DMS153 treated with DMSO at 0.1 percent for 48 hours (cell line): ENCODE results near the gene ZNF555.
"Not testable (repeated sequence)": the region's sequence is repeated elsewhere in the genome, so short reads cannot be mapped to it uniquely, and the experiment has no call there.

Experiments used
- DNase-seq: peaks from one replicate; lab custom pipeline; 2025; ENCODE audit not compliant: unreplicated experiment; lab: John Stamatoyannopoulos, UW

The ZNF555 gene

GRCh38 chr19:2866495-2867024, 25.3 kb downstream of the ZNF555 start:
- no peak for DNase-seq

GRCh38 chr19:2867025-2867991, 26.0 kb downstream of the ZNF555 start, which contains the start of gene ZNF556:
TSS of gene ZNF556 (plus strand) at chr19:2867335. CDS start at chr19:2867422, 87 bp downstream.
- DNase-seq = no peak

GRCh38 chr19:2869618-2870017, 28.3 kb downstream of the ZNF555 start:
- DNase-seq = no peak

- DNase-seq = not testable (repeated sequence)
These were observed 30.9 kb downstream of the ZNF555 start for GRCh38 chr19:2872175-2872574.

GRCh38 chr19:2877398-2878331, 36.4 kb downstream of the ZNF555 start:
- DNase-seq = no peak

GRCh38 chr19:2883686-2884439, 42.6 kb downstream of the ZNF555 start:
- no peak for DNase-seq

GRCh38 chr19:2885736-2886135, 44.5 kb downstream of the ZNF555 start:
- no peak for DNase-seq

GRCh38 chr19:2887391-2887914, 46.2 kb downstream of the ZNF555 start:
- peak; percentile 58 for DNase-seq

- no peak for DNase-seq
These were observed 47.5 kb downstream of the ZNF555 start for GRCh38 chr19:2888731-2889224.

GRCh38 chr19:2890531-2890930, 49.3 kb downstream of the ZNF555 start:
- not testable (repeated sequence) for DNase-seq

GRCh38 chr19:2896694-2897093, 55.4 kb downstream of the ZNF555 start:
- DNase-seq = no peak

GRCh38 chr19:2900296-2901252, 59.3 kb downstream of the ZNF555 start, which contains the start of gene ZNF57:
TSS of gene ZNF57 (plus strand) at chr19:2900928. CDS start at chr19:2901046, 118 bp downstream.
- peak; percentile 95 for DNase-seq

GRCh38 chr19:2902590-2903218, 61.4 kb downstream of the ZNF555 start:
- DNase-seq = no peak

- DNase-seq = not testable (repeated sequence)
These were observed 62.1 kb downstream of the ZNF555 start for GRCh38 chr19:2903326-2903725.

GRCh38 chr19:2905918-2906519, 64.7 kb downstream of the ZNF555 start:
- DNase-seq = no peak

- no peak for DNase-seq
These were observed 65.4 kb downstream of the ZNF555 start for GRCh38 chr19:2906631-2907195.
